ENCODE results near the gene S100A5. TPM values are rescaled to one million over a fixed set of nuclear protein-coding genes. Genes with fewer than 3 reads are reported as not detected.
A peak's percentile ranks its signal among the peaks of the same experiment; 100 is the strongest.

The S100A5 gene
- total RNA-seq, 1 donor = not detected

DNA sequence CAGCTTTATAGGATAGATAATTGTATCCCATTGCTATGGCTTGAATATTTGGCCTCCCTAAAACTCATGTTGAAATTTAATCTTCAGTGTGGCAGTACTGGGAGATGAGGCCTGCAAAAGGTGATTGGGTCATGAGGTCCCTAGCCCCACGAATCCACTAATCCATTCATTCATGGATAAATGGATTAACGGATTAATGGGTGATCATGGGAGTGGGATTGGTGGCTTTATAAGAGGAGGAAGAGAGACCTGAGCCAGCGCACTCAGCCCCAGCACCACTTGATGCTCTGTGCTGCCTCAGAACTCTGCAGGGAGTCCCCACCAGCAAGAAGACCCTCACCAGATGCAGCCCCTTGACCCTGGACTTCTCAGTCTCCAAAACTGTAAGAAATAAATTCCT lies 37.0 kb downstream of the S100A5 start:
- TF ChIP-seq, protein P1, sequence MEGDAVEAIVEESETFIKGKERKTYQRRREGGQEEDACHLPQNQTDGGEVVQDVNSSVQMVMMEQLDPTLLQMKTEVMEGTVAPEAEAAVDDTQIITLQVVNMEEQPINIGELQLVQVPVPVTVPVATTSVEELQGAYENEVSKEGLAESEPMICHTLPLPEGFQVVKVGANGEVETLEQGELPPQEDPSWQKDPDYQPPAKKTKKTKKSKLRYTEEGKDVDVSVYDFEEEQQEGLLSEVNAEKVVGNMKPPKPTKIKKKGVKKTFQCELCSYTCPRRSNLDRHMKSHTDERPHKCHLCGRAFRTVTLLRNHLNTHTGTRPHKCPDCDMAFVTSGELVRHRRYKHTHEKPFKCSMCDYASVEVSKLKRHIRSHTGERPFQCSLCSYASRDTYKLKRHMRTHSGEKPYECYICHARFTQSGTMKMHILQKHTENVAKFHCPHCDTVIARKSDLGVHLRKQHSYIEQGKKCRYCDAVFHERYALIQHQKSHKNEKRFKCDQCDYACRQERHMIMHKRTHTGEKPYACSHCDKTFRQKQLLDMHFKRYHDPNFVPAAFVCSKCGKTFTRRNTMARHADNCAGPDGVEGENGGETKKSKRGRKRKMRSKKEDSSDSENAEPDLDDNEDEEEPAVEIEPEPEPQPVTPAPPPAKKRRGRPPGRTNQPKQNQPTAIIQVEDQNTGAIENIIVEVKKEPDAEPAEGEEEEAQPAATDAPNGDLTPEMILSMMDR (IDR thresholded peaks at IDR 0.05; ENCODE audit: insufficient read depth, low read depth, low read length) = no peak
- no peak for DNase-seq (ENCODE audit: low read depth)
- no peak overlapping the region for H3K4me3 ChIP-seq (ENCODE audit: low read depth, low read length)

DNA sequence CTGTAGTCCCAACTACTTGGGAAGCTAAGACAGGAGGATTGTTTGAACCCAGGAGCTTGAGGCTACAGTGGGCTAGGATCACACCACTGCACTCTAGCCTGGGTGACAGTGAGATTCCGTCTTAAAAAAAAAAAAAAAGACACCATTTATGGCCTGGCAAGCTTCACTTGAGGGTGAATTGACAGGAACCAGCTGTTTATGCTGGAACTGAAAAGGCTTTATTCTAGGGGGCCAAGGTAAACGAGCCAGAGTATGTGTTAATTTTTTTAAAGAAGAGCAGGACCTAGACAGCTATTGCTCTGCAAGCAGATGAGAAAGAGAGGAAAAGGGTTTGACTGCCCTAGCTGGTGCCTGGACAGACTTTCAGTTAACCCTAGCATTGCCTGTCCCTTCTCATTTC lies 42.0 kb downstream of the S100A5 start:
- no peak overlapping the region for H3K4me3 ChIP-seq (ENCODE audit: low read depth, low read length)
- no peak for DNase-seq (ENCODE audit: low read depth)
- TF ChIP-seq, protein P1 (IDR thresholded peaks at IDR 0.05; ENCODE audit: insufficient read depth, low read depth, low read length) = no peak

GRCh38 chr1:153495536-153495935 lies 45.2 kb downstream of the S100A5 start:
- DNase-seq (ENCODE audit: low read depth) = no peak
- no peak overlapping the region for H3K4me3 ChIP-seq (ENCODE audit: low read depth, low read length)
- TF ChIP-seq, protein P1 (IDR thresholded peaks at IDR 0.05; ENCODE audit: insufficient read depth, low read depth, low read length) = no peak

DNA sequence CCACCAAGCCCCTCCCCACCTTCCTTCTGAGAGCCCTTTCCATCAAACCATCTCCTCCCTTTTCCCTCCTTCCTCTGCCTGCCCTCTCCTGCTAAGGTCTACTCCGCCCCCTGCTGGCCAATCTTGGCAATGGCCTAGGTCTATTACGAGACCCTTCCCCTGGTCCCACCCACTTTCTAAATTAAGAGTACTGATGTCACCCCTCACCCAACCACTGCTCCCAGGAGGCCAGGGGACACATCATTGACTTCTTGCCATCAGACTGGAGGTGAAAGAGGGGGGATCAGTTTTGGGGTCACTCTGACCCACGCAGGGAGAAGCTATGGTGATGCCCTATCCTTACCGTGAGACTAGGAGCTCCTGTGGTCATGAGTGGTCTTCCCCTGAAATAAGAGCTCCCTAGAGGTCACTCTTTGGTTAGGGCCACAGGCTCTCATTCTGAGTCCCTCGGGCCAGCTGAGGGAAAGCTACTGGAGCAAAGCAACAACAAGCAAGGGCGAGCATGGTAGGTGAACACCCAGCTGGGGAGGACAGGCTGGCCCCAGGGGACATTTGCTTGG lies 45.7 kb downstream of the S100A5 start:
- H3K4me3 ChIP-seq (ENCODE audit: low read depth, low read length) = no peak overlapping the region
- TF ChIP-seq, protein P1 (IDR thresholded peaks at IDR 0.05; ENCODE audit: insufficient read depth, low read depth, low read length) = peak; percentile 86
- DNase-seq (ENCODE audit: low read depth) = peak; percentile 65

DNA sequence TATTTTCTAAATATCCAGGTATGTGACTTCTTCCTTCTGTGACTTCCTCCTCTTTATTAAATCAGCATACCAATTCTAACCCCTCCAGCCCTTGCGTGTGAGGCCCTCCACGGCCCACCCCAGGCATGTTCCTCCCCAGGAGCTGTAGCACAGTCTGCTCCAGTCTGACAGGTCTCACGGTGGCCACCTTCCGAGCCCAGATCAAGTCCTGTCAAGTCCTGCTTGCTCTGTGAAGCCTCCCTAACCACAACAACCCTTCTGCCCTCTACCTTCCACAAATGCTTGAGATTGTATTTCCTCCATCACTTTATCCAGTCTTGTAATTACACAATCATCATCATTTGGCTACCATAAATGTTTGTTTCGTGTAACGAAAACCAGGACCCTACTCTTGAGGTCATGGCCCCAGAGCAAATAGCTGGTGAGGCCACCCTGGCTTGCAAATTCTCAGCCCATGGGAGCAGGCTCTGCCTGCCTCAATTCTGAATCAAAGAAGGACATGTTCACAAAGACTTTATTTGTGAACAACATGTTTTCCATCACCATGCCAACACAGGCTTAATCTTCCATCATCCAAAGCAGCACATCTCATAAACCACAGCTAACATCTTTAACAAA lies 47.3 kb downstream of the S100A5 start:
- H3K4me3 ChIP-seq (ENCODE audit: low read depth, low read length) = no peak overlapping the region
- peak; percentile 44 for DNase-seq (ENCODE audit: low read depth)
- TF ChIP-seq, protein P1 (IDR thresholded peaks at IDR 0.05; ENCODE audit: insufficient read depth, low read depth, low read length) = no peak

- no peak overlapping the region for H3K4me3 ChIP-seq (ENCODE audit: low read depth, low read length)
- TF ChIP-seq, protein P1 (IDR thresholded peaks at IDR 0.05; ENCODE audit: insufficient read depth, low read depth, low read length) = no peak
- peak; percentile 91 for DNase-seq (ENCODE audit: low read depth)
Observed at GRCh38 chr1:153490272-153491051, 50.3 kb downstream of the S100A5 start.
